HG02870 (cell line): Measurements from ENCODE around the gene CSNK2B.

Experiments
- ATAC-seq: cut with Tn5 transposase; IDR thresholded peaks from one replicate; pipeline ENCODE4 v1.9.1; 2021; ENCODE audit warnings: mild to moderate bottlenecking, moderate library complexity; ENCODE audit not compliant: unreplicated experiment

Gene CSNK2B

DNA sequence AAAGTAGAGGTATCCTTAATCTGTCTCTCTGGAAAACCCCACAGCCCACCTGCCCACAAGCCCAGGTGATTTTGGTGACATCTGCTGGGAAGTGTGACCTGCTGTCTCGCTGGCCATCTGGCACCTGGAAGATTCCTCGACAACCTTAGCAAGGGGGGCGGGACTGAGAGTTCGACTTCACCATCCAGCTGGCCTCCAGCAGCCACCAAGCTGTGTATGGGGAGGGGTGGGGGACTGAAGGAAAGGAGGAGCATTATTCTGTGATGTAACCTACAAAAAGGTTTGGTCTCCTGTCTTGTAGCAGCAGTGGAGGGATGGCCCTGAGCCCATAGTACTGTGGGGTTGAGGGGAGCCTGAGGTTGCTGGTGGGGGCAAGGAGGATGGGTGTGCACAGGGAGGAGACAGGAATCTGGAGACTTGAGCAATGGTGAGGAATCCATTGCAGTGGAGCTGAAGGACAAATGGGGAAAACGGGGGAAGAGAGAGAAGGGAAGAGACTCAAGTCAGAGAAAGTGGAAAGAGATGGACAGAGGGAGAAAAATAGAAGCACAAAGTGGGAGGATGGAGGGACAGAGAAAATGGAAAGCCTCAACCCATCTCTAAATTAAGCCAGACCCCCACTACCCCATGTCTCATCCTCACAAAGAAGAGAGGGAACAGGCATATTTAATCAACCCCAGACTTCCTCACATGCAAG lies 44.8 kb downstream of the CSNK2B start:
- no peak for ATAC-seq

DNA sequence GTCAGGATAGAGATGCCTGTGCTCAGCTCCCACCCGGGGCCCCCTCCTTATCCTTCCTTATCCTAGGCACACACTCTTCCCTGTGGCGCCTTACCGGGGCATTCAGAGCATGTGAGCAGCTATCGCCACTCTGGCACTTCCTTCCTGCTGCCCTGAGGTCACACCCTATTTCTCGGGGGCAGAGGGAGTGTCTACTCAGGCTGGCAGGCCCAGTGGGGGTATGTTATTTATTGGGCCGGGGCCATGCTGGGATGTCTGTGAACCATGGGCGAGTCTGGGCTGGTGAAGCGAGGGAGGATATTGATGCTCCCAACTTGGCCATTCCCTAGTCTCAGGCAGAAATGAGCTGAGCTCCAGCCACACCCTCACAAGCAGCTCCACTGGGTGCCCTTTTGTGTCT lies 45.4 kb downstream of the CSNK2B start:
- no peak for ATAC-seq

GRCh38 chr6:31712296-31712695 lies 46.4 kb downstream of the CSNK2B start:
- no peak for ATAC-seq

- no peak for ATAC-seq
Observed at GRCh38 chr6:31713465-31713864, 47.6 kb downstream of the CSNK2B start.

DNA sequence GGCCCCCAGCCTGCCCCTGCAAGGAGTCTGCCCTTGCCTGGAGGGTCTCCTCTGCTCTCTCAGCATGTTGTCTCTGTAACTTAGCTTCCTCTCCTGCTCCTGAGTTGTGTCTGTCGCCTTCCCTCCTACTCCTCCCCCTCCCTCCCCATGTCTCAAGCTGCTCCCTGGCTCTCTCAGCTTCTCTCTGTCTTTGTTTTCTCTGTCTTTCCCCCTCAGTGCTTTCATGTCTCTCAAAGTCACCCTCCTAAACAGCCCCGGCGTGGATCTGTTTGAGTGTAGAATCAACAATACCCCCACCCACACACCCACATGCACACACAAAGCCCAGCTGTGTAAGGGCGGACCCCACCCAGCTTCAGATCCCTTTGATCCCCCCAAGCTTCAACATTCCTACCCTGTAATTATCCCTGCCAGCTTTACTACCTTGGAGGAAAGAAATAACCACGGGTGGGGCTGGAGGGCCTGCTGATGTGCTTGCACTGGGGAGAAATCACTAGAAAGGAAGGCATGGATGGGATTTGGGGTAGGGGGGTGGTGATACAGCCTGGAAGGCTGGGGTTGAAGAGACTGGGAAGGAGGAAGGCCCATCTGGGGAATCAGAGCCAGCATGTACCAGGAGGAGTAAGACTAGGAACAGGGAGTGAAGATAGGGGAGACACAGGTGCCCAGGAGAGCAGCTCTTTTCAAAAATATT lies 48.3 kb downstream of the CSNK2B start:
- no peak for ATAC-seq

DNA sequence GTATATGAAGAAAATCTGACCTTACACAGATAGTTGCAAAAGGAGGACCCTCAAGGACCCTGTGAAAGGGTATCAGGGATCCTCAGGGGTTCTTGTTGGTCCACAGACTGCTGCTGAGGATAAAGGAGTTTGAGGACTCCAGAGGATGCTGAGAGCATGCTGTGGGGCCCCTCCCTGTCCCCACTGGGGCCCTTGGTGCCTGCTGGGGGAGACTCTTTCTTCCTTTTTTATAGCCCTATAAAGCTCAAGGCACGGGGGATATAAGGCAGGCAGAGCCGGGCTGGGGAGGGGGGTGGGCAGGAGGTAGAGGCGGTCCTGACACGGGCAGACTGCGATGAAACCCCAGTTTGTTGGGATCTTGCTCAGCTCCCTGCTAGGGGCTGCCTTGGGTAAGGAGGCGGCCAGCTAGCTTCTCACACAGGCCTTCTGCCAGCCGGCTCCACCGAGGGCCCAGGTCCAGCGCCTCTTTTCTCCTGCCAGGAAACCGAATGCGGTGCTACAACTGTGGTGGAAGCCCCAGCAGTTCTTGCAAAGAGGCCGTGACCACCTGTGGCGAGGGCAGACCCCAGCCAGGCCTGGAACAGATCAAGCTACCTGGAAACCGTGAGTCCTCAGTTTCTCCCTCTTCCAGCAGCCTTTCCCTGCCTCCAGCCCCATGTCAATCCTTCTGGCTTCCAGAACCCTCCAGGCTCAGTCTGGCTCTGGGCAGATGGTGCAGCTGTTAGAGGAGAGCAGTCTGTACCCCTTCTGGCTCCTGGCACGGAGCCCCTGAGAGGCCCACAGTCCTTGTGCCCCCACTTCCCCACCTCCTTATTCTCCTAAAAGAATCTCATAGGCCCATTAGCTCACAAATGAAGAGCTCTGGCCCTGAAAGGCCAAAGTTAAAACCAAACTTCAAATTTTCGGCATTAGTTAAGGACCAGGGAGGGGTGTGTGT lies 49.4 kb downstream of the CSNK2B start, which contains the start of gene LY6G6D:
Gene LY6G6D (plus strand): TSS at position 327 of the 937 bp plus-strand sequence. CDS start 8 bp downstream, at position 335.
- no peak for ATAC-seq

DNA sequence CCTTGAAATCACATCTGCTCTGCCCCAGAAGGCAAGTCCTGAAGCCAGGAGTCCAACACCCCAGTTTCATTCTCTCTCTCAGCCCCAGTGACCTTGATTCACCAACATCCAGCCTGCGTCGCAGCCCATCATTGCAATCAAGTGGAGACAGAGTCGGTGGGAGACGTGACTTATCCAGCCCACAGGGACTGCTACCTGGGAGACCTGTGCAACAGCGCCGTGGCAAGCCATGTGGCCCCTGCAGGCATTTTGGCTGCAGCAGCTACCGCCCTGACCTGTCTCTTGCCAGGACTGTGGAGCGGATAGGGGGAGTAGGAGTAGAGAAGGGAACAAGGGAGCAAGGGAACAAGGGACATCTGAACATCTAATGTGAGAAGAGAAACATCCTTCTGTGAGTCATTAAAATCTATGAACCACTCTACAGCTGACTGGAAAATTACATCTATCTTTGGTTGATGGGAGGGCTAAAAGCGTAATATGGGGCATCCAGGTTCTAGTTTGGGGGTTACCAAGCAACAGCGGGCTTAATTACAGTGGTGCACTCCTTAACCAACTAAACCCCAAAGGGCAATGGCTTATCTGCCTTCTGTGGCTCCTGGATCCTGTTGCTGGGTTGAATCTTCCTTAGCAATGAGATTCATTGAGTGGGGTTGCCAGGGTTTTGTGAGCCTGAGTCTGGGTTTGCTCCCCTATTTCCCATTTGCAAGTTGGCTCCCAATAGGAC lies 51.8 kb downstream of the CSNK2B start:
- ATAC-seq: no peak

GRCh38 chr6:31718265-31718664 lies 52.4 kb downstream of the CSNK2B start:
- ATAC-seq: no peak

DNA sequence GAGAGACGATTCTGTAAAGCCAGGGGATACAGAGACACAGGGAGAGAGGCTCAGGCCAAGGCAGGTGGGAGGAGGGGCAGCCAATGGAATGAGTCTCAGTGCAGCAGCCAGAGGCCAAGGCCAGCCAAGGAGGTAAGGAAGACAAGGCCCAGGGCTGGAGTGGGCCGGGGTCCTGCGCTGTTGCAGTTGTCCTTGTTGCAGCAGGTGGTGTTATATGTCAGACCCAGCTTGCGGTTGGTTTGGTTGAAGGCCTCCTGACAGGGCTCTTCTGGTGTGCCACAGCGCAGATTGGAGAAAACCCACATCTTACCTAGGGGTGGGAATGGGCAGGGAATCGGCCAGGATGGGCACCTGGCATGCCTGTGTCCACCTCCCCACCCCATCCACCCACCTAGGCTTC lies 53.1 kb downstream of the CSNK2B start:
- ATAC-seq: no peak
